Spleen (tissue), 7 donors: ENCODE data around the gene SWI5.

Source experiments
- CTCF ChIP-seq, 11 experiments: fragments of 200-600 bp in 7 of 11; fragments of 450-650 bp in 4 of 11; sonication (generic) in 4 of 11; IDR thresholded peaks in 8 of 11; conservative IDR thresholded peaks in 3 of 11; 1 replicate in 7 of 11; 2 replicates in 4 of 11; pipeline versions ENCODE4 v1.4.0 to v1.8.0; 2016 to 2021; ENCODE audit warnings: antibody characterized with exemption in 11 of 11, inconsistent platforms in 4 of 11, mild to moderate bottlenecking in 1 of 11
- POLR2A ChIP-seq, 3 donors: fragments of 450-650 bp; IDR thresholded peaks; one replicate each; pipeline ENCODE4 v1.5.1; 2017; ENCODE audit warnings: antibody characterized with exemption in 3 of 3, mild to moderate bottlenecking in 1 of 3
- donor health status: DM: no; HTN: no; CAD: no; lungs with moderate emphysema.
- donor health status: DM: no; HTN: no; CAD: no.
- donor health status: DM: no; HTN: no; CAD: no.

DNA sequence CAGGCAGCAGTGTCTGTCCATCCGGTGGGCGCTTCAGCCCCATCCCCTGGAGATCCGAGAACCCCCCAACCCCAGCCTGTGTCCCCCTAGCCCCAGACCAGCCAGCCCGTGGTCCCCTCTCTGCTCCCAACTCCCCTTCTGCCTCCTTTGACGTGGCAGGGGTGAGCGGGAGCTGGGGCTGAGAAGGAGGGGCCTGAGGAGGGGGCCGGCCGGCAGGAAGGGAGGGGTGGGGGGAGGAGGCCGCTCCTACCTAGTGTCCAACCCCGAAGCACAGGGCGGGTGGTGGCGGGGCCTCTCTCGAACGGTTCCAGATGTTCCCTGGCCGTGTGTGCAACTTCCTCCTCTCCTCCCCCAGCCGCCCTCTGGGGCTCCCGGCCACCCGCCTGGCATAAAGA, 31.2 kb upstream of the SWI5 start:
- TF ChIP-seq POLR2A (IDR thresholded peaks at IDR 0.05) (no peak), CTCF (IDR thresholded peaks at IDR 0.05 in 8 of 11, conservative IDR thresholded peaks at IDR 0.05 in 3 of 11) (no peak)
